PC-9 (cell line): ENCODE results near the gene CNGB1. TPM values are rescaled to one million over a fixed set of nuclear protein-coding genes. Genes with fewer than 3 reads are reported as not detected.
A peak's percentile ranks its signal among the peaks of the same experiment; 100 is the strongest.

Experiments used
- BruUV-seq: library from RNA; stranded (reverse); fragments of 400-500 nt; replicated peaks from 2 replicates; lab custom pipeline; 2021; lab: Mats Ljungman, UMichigan
- CTCF ChIA-PET: fragments of 300-600 bp; sonication (Branson Sonifier 250); formaldehyde crosslinking; loops from one replicate; lab custom pipeline; 2022; ENCODE audit warnings: antibody characterized with exemption; lab: Charles Lee
- POLR2A ChIA-PET: fragments of 300-600 bp; sonication (Branson Sonifier 250); formaldehyde crosslinking; loops from one replicate; lab custom pipeline; 2022; ENCODE audit warnings: antibody characterized with exemption; ENCODE audit not compliant: unreplicated experiment; lab: Charles Lee
- DNase-seq, 2 experiments: peaks; one replicate each; pipeline versions ENCODE4 v3.0.0 to v3.0.0-alpha.2; 2015 to 2022; ENCODE audit warnings: mixed read lengths in 1 of 2
- H2AFZ ChIP-seq: fragments of 200-600 bp; sonication (generic); 2 replicates; pipeline ENCODE4 v1.8.1; 2017; ENCODE audit warnings: antibody characterized with exemption
- H3F3A ChIP-seq: fragments of 200-600 bp; sonication (generic); 2 replicates; pipeline ENCODE4 v1.8.1; 2017; ENCODE audit warnings: antibody characterized with exemption, mild to moderate bottlenecking, low read depth; ENCODE audit not compliant: insufficient read depth
- H3K27ac ChIP-seq: fragments of 200-600 bp; sonication (generic); 2 replicates; pipeline ENCODE4 v1.6.1; 2016; ENCODE audit warnings: mixed run types
- H3K27me3 ChIP-seq: fragments of 200-600 bp; sonication (generic); 2 replicates; pipeline ENCODE4 v1.6.1; 2016; ENCODE audit warnings: low read depth, mixed run types; ENCODE audit not compliant: insufficient read depth
- H3K36me3 ChIP-seq: fragments of 200-600 bp; sonication (generic); 2 replicates; pipeline ENCODE4 v1.6.1; 2016; ENCODE audit warnings: low read depth, mixed run types
- H3K4me1 ChIP-seq: fragments of 200-600 bp; sonication (generic); replicated peaks from 2 replicates; pipeline ENCODE4 v1.6.1; 2016; ENCODE audit warnings: mixed run types; ENCODE audit not compliant: insufficient read depth
- H3K4me2 ChIP-seq: fragments of 200-600 bp; sonication (generic); 2 replicates; pipeline ENCODE4 v1.6.1; 2017; ENCODE audit warnings: mixed run types
- H3K4me3 ChIP-seq: fragments of 200-600 bp; sonication (generic); 2 replicates; pipeline ENCODE4 v1.6.1; 2016; ENCODE audit warnings: mixed run types
- H3K79me2 ChIP-seq: fragments of 200-600 bp; sonication (generic); 2 replicates; pipeline ENCODE4 v1.6.1; 2017; ENCODE audit warnings: low read depth, mixed run types
- H3K9me2 ChIP-seq: fragments of 200-600 bp; sonication (generic); 2 replicates; pipeline ENCODE4 v1.8.1; 2017; ENCODE audit warnings: mild to moderate bottlenecking; ENCODE audit not compliant: insufficient read depth
- H3K9me3 ChIP-seq: fragments of 200-600 bp; sonication (generic); 2 replicates; pipeline ENCODE4 v1.8.1; 2016; ENCODE audit warnings: low read depth; ENCODE audit not compliant: insufficient read depth
- H4K20me1 ChIP-seq: fragments of 200-600 bp; sonication (generic); 2 replicates; pipeline ENCODE4 v1.8.1; 2017; ENCODE audit not compliant: insufficient read depth
- CTCF ChIP-seq: fragments of 200-600 bp; sonication (generic); conservative IDR thresholded peaks from 2 replicates; pipeline ENCODE4 v1.6.1; 2017; ENCODE audit warnings: mixed run types, antibody characterized with exemption, mild to moderate bottlenecking, moderate library complexity
- EZH2 ChIP-seq: fragments of 200-600 bp; sonication (generic); IDR thresholded peaks from 2 replicates; pipeline ENCODE4 v1.8.0; 2017; ENCODE audit warnings: antibody characterized with exemption, low read depth
- intact Hi-C: fragments of 100-400 bp; cut with micrococcal nuclease; formaldehyde crosslinking; loops from one replicate; pipeline ENCODE4 v1.10.0; 2022; ENCODE audit not compliant: unreplicated experiment
- total RNA-seq: library from RNA; stranded (reverse); gene quantifications from 2 replicates; pipeline ENCODE4 v1.2.3, GENCODE V29; 2021

The CNGB1 gene
- total RNA-seq, 1 experiment from 2014 or later: 1.1 TPM

- no peak for TF ChIP-seq EZH2
- no peak overlapping the region for H3K27ac ChIP-seq
- H3K4me1 ChIP-seq: peaks cover 10% of the 10 kb centered on the region
- intact Hi-C loops: no loop called here
- no peaks in the 10 kb centered on the region for H4K20me1 ChIP-seq
- no peak overlapping the region for H3K4me2 ChIP-seq
- no TSS peak for BruUV-seq
- H3K36me3 ChIP-seq: no peaks in the 10 kb centered on the region
- no peak overlapping the region for H2AFZ ChIP-seq
- ChIA-PET POLR2A (interaction anchor here (0.7 kb wide), 1 partner anchor 195 kb away, joined by 4 read pairs; no protein-coding TSS in a partner anchor), CTCF (interaction anchor here (0.7 to 0.9 kb wide), 2 partner anchors 23 to 144 kb away, joined by 3 to 8 read pairs; no protein-coding TSS in a partner anchor)
- peak in 1 of 2 experiments; percentile 30 for DNase-seq
- no peaks in the 10 kb centered on the region for H3K27me3 ChIP-seq
- H3F3A ChIP-seq: peaks cover 12% of the 10 kb centered on the region; the same call in 1 of the 2 replicates
- H3K4me3 ChIP-seq: no peak overlapping the region
- H3K9me3 ChIP-seq: no peaks in the 10 kb centered on the region
- H3K79me2 ChIP-seq: no peaks in the 10 kb centered on the region
- no peaks in the 10 kb centered on the region for H3K9me2 ChIP-seq
Measured at GRCh38 chr16:57952909-57953308, 18.0 kb downstream of the CNGB1 start.

- Histone ChIP-seq H3K27ac (no peak overlapping the region), H3K27me3 (no peaks in the 10 kb centered on the region), H4K20me1 (no peaks in the 10 kb centered on the region), H3K36me3 (no peaks in the 10 kb centered on the region), H3K4me2 (no peak overlapping the region), H3K4me1 (no peaks in the 10 kb centered on the region; the same call in 1 of the 2 replicates), H3K4me3 (no peak overlapping the region), H3F3A (peaks cover 16% of the 10 kb centered on the region; the same call in 1 of the 2 replicates), H3K9me3 (no peaks in the 10 kb centered on the region), H2AFZ (no peak overlapping the region), H3K9me2 (no peaks in the 10 kb centered on the region), H3K79me2 (no peaks in the 10 kb centered on the region)
- BruUV-seq: no TSS peak
- POLR2A ChIA-PET: no interaction called here
- CTCF ChIA-PET: no interaction called here
- TF ChIP-seq CTCF (no peak), EZH2 (no peak)
- no peak for DNase-seq
- intact Hi-C loops: no loop called here
Measured at GRCh38 chr16:57951204-57951960, 19.5 kb downstream of the CNGB1 start.

- Histone ChIP-seq H3K27me3 (no peaks in the 10 kb centered on the region), H3K79me2 (no peaks in the 10 kb centered on the region), H3K4me1 (no peaks in the 10 kb centered on the region; the same call in 1 of the 2 replicates), H2AFZ (no peak overlapping the region), H3K4me2 (no peak overlapping the region), H3K4me3 (no peak overlapping the region), H3K27ac (no peak overlapping the region), H3K9me3 (no peaks in the 10 kb centered on the region), H3K36me3 (no peaks in the 10 kb centered on the region), H3K9me2 (no peaks in the 10 kb centered on the region), H4K20me1 (no peaks in the 10 kb centered on the region), H3F3A (peaks cover 16% of the 10 kb centered on the region; the same call in 1 of the 2 replicates)
- no peak for DNase-seq
- TF ChIP-seq CTCF (no peak), EZH2 (no peak)
- intact Hi-C loops: no loop called here
- ChIA-PET CTCF (no interaction called here), POLR2A (no interaction called here)
- no TSS peak for BruUV-seq
Measured at GRCh38 chr16:57950382-57950781, 20.5 kb downstream of the CNGB1 start.
